Astrocyte (in vitro differentiated cells and primary cell): Measurements from ENCODE around the gene IL32. TPM values are rescaled to one million over a fixed set of nuclear protein-coding genes. Genes with fewer than 3 reads are reported as not detected.

Experiments used
- DNase-seq: peaks from one replicate; pipeline ENCODE4 v3.0.0-alpha.2; 2010; ENCODE audit warnings: low read depth
- FAIRE-seq: peaks from 2 replicates; lab custom pipeline; 2011; peaks lifted over from hg19 to GRCh38; lab: Jason Lieb, UNC
- H2AFZ ChIP-seq: 2 replicates; pipeline ENCODE4 v1.6.0; 2012; ENCODE audit warnings: low read depth, low read length, inconsistent platforms
- H3K27ac ChIP-seq: 2 replicates; pipeline ENCODE4 v1.5.1; 2011; ENCODE audit warnings: low read depth, low read length, inconsistent platforms
- H3K27me3 ChIP-seq: 2 replicates; pipeline ENCODE4 v1.6.0; 2011; ENCODE audit warnings: low read length, inconsistent platforms; ENCODE audit not compliant: insufficient read depth
- H3K36me3 ChIP-seq: 2 replicates; pipeline ENCODE4 v1.5.1; 2011; ENCODE audit warnings: low read length, inconsistent platforms; ENCODE audit not compliant: insufficient read depth
- H3K4me1 ChIP-seq: 2 replicates; pipeline ENCODE4 v1.5.1; 2011; ENCODE audit warnings: low read length, inconsistent platforms; ENCODE audit not compliant: insufficient read depth
- H3K4me2 ChIP-seq: 2 replicates; pipeline ENCODE4 v1.6.0; 2012; ENCODE audit warnings: low read length, inconsistent platforms
- H3K4me3 ChIP-seq: 2 replicates; pipeline ENCODE4 v1.5.1; 2011; ENCODE audit warnings: low read depth, mild to moderate bottlenecking, low read length, inconsistent platforms; ENCODE audit not compliant: insufficient read depth
- H3K79me2 ChIP-seq: 2 replicates; pipeline ENCODE4 v1.6.0; 2012; ENCODE audit warnings: mild to moderate bottlenecking, low read length, inconsistent platforms; ENCODE audit not compliant: insufficient read depth
- H3K9ac ChIP-seq: 2 replicates; pipeline ENCODE4 v1.6.0; 2012; ENCODE audit warnings: mild to moderate bottlenecking, low read length, inconsistent platforms
- H3K9me3 ChIP-seq: 2 replicates; pipeline ENCODE4 v1.5.1; 2012; ENCODE audit warnings: low read depth, mild to moderate bottlenecking, low read length, inconsistent platforms; ENCODE audit not compliant: insufficient read depth
- H4K20me1 ChIP-seq: 2 replicates; pipeline ENCODE4 v1.6.0; 2012; ENCODE audit warnings: low read length, inconsistent platforms; ENCODE audit not compliant: insufficient read depth
- H3K27ac Mint-ChIP-seq: one replicate; pipeline ENCODE4 v1.8.0; 2021; ENCODE audit warnings: mild to moderate bottlenecking, mixed read lengths; ENCODE audit not compliant: unreplicated experiment
- H3K27me3 Mint-ChIP-seq: one replicate; pipeline ENCODE4 v1.8.0; 2021; ENCODE audit warnings: low read depth, mixed read lengths; ENCODE audit not compliant: unreplicated experiment
- H3K36me3 Mint-ChIP-seq: one replicate; pipeline ENCODE4 v1.8.0; 2021; ENCODE audit warnings: low read depth, mixed read lengths; ENCODE audit not compliant: unreplicated experiment
- H3K4me1 Mint-ChIP-seq: one replicate; pipeline ENCODE4 v1.8.0; 2021; ENCODE audit warnings: low read depth, mixed read lengths; ENCODE audit not compliant: unreplicated experiment
- H3K4me3 Mint-ChIP-seq: one replicate; pipeline ENCODE4 v1.8.0; 2021; ENCODE audit warnings: mild to moderate bottlenecking, moderate library complexity, mixed read lengths; ENCODE audit not compliant: unreplicated experiment
- H3K9me3 Mint-ChIP-seq: one replicate; pipeline ENCODE4 v1.8.0; 2021; ENCODE audit warnings: mild to moderate bottlenecking, mixed read lengths; ENCODE audit not compliant: unreplicated experiment
- EZH2 ChIP-seq: IDR thresholded peaks from 2 replicates; pipeline ENCODE4 v1.6.1; 2012; ENCODE audit warnings: mild to moderate bottlenecking, low read length, inconsistent platforms; ENCODE audit not compliant: insufficient read depth
- total RNA-seq: library from RNA; stranded (reverse); gene quantifications from 2 replicates; pipeline ENCODE4 v1.2.1, GENCODE V29; 2021
- TF ChIP-seq, protein P1 (sequence below): IDR thresholded peaks from 2 replicates; pipeline ENCODE4 v1.5.1; 2011; ENCODE audit warnings: low read depth, mild to moderate bottlenecking, inconsistent platforms, low read length, moderate library complexity; ENCODE audit not compliant: insufficient read depth

IL32 gene
- total RNA-seq, 1 donor from 2014 or later, result 43.8 TPM

- Histone ChIP-seq H3K79me2 (no peaks in the 10 kb centered on the region), H3K9ac (no peak overlapping the region), H3K27ac (no peak overlapping the region), H3K4me1 (peaks cover 20% of the 10 kb centered on the region), H3K4me3 (no peak overlapping the region), H2AFZ (no peak overlapping the region), H4K20me1 (peaks cover 31% of the 10 kb centered on the region), H3K4me2 (peak overlapping the region; percentile 46), H3K36me3 (no peaks in the 10 kb centered on the region), H3K9me3 (peaks cover 3% of the 10 kb centered on the region), H3K27me3 (peaks cover 31% of the 10 kb centered on the region)
- Mint-ChIP-seq H3K27ac (no peak overlapping the region), H3K27me3 (peaks cover 1% of the 10 kb centered on the region), H3K36me3 (peaks cover 8% of the 10 kb centered on the region), H3K4me3 (no peak overlapping the region), H3K9me3 (no peaks in the 10 kb centered on the region), H3K4me1 (peaks cover 2% of the 10 kb centered on the region)
- DNase-seq (peak; percentile 25), FAIRE-seq (no peak)
- TF ChIP-seq, protein P1, sequence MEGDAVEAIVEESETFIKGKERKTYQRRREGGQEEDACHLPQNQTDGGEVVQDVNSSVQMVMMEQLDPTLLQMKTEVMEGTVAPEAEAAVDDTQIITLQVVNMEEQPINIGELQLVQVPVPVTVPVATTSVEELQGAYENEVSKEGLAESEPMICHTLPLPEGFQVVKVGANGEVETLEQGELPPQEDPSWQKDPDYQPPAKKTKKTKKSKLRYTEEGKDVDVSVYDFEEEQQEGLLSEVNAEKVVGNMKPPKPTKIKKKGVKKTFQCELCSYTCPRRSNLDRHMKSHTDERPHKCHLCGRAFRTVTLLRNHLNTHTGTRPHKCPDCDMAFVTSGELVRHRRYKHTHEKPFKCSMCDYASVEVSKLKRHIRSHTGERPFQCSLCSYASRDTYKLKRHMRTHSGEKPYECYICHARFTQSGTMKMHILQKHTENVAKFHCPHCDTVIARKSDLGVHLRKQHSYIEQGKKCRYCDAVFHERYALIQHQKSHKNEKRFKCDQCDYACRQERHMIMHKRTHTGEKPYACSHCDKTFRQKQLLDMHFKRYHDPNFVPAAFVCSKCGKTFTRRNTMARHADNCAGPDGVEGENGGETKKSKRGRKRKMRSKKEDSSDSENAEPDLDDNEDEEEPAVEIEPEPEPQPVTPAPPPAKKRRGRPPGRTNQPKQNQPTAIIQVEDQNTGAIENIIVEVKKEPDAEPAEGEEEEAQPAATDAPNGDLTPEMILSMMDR, result peak; percentile 22
- TF ChIP-seq EZH2, result no peak
Observed at GRCh38 chr16:3027983-3028715, 37.3 kb upstream of the IL32 start.

- Mint-ChIP-seq H3K27me3 (peaks cover 7% of the 10 kb centered on the region), H3K27ac (no peak overlapping the region), H3K4me3 (no peak overlapping the region), H3K36me3 (peaks cover 8% of the 10 kb centered on the region), H3K4me1 (peaks cover 2% of the 10 kb centered on the region), H3K9me3 (no peaks in the 10 kb centered on the region)
- Histone ChIP-seq H3K4me1 (peaks cover 13% of the 10 kb centered on the region), H3K4me3 (no peak overlapping the region), H3K27ac (no peak overlapping the region), H3K9me3 (peaks cover 3% of the 10 kb centered on the region), H3K79me2 (no peaks in the 10 kb centered on the region), H3K9ac (no peak overlapping the region), H4K20me1 (peaks cover 31% of the 10 kb centered on the region), H3K27me3 (peaks cover 38% of the 10 kb centered on the region), H2AFZ (no peak overlapping the region), H3K4me2 (peak overlapping the region; percentile 46), H3K36me3 (no peaks in the 10 kb centered on the region)
- FAIRE-seq, result no peak
- no peak for DNase-seq
- no peak for TF ChIP-seq EZH2
- TF ChIP-seq, protein P1, result no peak
Observed at GRCh38 chr16:3028716-3029319, 36.6 kb upstream of the IL32 start.
